Measurements from ENCODE around the gene TMC4.
A peak's percentile ranks its signal among the peaks of the same experiment; 100 is the strongest.

Gene TMC4

GRCh38 chr19:54133312-54133956 is 39.5 kb downstream of the TMC4 start:
- DNase-seq (ENCODE audit: low read depth) = no peak

- no peak for DNase-seq (ENCODE audit: low read depth)
These were observed 43.4 kb downstream of the TMC4 start for GRCh38 chr19:54129617-54129996.

- DNase-seq (ENCODE audit: low read depth) = no peak
These were observed 44.0 kb downstream of the TMC4 start for GRCh38 chr19:54128796-54129616.

GRCh38 chr19:54128441-54128725 is 44.6 kb downstream of the TMC4 start:
- no peak for DNase-seq (ENCODE audit: low read depth)

- no peak for DNase-seq (ENCODE audit: low read depth)
These were observed 45.1 kb downstream of the TMC4 start for GRCh38 chr19:54127688-54128440.

- no peak for DNase-seq (ENCODE audit: low read depth)
These were observed 47.2 kb downstream of the TMC4 start for GRCh38 chr19:54125713-54126112.

DNA sequence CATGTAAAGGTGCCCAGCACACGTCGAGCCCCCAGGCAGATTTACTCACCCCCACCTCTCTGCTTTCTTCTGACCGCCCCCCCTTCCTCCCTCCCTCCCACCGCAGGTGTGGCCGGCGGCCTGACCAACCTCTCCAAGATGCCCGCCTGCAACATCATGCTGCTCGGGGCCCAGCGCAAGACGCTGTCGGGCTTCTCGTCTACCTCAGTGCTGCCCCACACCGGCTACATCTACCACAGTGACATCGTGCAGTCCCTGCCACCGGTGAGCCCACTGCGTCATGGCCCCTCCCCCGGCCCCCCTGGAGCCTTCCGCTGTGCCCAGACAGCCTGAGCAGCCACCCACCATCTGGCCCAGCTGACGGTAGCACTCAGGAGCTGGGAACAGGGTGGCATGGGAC is 48.6 kb downstream of the TMC4 start:
- no peak for DNase-seq (ENCODE audit: low read depth)

GRCh38 chr19:54123682-54124081 is 49.3 kb downstream of the TMC4 start:
- DNase-seq (ENCODE audit: low read depth) = no peak

- no peak for DNase-seq (ENCODE audit: low read depth)
These were observed 51.7 kb downstream of the TMC4 start for GRCh38 chr19:54121259-54121658.

DNA sequence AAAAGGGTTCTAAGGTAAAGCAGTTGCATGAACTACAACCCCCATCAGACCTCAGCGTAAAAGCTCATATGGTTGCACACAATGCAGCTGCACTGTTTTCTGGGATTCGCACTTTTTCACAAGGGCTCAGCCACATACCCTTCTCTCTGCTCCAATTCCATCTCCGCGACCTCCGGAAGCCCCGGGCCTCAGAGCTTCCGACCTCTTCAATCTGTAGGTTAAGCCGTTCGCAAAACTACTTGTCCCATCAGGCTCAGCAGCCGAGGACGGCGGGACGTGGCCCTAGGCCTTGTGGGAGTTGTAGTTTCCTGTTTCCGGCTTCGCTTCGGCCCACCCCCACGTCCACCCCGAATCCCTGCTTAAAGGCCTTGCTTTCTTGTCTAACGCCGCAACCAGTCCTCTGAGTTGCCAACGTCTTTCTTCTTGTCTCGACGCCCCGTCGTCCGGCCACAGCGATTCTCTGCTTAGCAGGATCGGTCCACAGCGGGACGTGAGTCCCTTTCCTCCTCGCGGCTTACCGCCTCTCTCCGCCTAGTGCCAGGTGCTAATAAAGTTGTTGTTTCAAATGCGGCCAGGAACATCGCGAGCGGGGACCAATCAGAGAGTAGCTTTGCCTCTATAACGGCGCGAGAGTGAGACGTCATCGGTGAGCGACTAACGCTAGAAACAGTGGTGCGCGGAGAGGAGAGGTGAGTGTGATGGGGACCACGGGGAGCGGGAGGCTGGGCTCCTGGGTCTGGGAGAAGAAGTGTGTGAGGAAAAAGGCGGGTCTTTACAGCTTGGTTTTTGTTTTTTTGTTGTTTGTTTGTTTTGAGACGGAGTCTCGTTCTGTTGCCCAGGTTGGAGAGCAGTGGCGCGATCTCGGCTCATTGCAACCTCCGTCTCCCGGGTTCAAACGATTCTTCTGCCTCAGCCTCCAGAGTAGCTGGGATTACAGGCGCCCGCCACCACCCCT is 57.6 kb downstream of the TMC4 start, which contains the start of the genes PRPF31 and TFPT:
Gene PRPF31 (plus strand): TSS at position 646 of the 955 bp plus-strand sequence. CDS start 2,525 bp downstream, outside the sequence.
Gene TFPT (minus strand): TSS at position 549 of the 955 bp plus-strand sequence. CDS start 388 bp downstream, at position 161.
- DNase-seq (ENCODE audit: low read depth) = peak; percentile 97

GRCh38 chr19:54114340-54115108 is 58.4 kb downstream of the TMC4 start:
- peak; percentile 15 for DNase-seq (ENCODE audit: low read depth)
